Daoy (cell line): ENCODE data around the gene SORT1. TPM values are rescaled to one million over a fixed set of nuclear protein-coding genes. Genes with fewer than 3 reads are reported as not detected.
"Not testable (repeated sequence)": the region's sequence is repeated elsewhere in the genome, so short reads cannot be mapped to it uniquely, and the experiment has no call there.

Experiments
- DNase-seq: peaks from one replicate; pipeline ENCODE4 v3.0.0-alpha.2; 2015; ENCODE audit warnings: low read depth
- total RNA-seq: library from RNA; depleted of rRNA; stranded (reverse); fragments of >200 nt; shearing (Covaris generic); gene quantifications from 2 replicates; pipeline ENCODE4 v1.2.3, GENCODE V29; 2014; rRNA removed

Gene SORT1
- 14.1 and 16.3 TPM in 2 replicates for total RNA-seq

DNA sequence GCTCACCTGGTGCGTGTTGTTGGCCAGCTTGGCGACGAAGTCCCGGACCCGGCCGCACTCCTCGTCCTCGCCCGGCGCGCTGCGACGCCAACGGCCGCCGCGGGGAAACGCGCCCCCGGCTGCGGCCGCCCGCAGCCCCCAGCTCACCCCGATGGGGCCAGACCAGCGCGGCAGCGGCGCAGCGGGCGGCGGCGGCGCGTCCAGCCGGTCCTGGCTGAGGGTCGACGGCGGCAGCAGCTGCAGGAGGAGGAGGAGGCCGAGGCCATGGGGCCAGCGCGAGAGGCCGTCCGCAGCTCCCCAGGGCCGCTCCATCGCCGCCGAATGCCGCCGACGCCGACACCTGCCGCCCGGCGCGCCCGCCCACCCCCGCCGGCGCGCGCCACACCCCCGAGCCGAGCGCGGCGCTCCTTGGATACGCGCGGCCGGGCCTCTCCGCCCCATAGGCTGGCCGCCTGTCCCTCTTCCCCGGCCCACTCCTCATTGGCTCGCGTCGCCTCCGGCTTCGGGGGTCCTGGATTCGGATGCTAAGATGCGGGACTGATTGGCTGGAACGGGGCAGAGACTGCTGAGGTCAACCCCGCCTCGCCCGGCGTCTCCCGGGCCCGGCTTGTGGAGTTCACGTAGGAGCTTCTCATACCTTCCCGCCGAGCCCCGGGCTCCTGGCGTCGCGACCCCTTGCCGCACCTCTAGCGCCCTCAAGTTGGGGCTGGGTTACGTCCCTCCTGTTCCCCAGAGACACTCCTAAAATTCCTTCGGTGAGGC, at the start of gene SORT1:
Gene SORT1, minus strand, starts transcription at position 338 of the 762 bp plus-strand sequence. Its CDS starts 26 bp downstream, at position 312.
- DNase-seq = peak; percentile 99

DNA sequence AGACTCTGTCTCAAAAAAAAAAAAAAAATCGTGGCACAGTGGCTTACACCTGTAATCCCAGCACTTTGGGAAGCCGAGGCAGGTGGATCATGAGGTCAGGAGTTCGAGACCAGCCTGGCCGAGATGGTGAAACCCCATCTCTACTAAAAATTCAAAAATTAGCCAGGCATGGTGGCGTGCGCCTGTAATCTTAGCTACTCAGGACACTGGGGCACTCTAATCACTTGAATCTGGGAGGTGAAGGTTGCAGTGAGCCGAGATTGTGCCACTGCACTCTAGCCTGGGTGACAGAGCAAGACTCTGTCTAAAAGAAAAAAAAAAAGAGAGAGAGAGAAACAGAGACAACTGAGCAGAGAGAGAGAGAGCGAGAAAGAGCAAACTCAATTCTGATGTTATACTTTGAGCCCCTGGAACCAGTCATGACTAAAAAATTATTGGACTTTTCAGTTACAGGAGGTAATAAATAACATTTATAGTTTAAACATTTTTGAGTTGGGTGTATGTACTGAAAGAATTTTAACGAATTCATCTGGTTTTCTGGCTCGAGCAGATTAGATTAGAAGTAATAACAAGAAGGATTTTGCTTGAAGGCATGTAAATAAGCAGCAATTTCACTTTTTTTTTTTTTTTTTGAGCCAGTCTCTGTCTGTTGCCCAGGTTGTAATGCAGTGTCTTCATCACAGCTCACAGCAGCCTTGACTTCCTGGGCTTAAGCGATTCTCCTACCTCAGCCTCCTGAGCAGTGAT, 48.4 kb upstream of the SORT1 start:
- not testable (repeated sequence) for DNase-seq

- DNase-seq = no peak
Observed at GRCh38 chr1:109444346-109444745, 46.6 kb upstream of the SORT1 start.

- DNase-seq = no peak
Observed at GRCh38 chr1:109443476-109443875, 45.8 kb upstream of the SORT1 start.

DNA sequence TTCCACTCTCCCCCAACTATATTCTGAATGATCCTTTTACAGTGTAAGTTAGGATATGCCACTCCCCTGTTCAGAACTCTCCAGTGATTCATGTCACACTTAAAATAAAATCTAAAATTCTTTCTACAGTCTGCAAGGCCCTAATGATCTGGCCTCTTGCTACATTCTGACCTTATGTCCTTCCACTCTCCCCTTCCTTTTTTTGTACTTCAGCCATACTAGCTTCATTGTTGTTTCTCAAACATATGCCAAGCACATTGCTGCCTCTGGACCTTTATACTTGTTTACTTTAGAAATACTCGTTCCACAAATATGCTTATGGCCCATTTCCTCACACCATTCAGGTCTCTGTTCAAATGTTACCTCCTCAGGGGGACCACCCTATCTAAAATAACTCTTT, 43.4 kb upstream of the SORT1 start:
- DNase-seq = no peak

DNA sequence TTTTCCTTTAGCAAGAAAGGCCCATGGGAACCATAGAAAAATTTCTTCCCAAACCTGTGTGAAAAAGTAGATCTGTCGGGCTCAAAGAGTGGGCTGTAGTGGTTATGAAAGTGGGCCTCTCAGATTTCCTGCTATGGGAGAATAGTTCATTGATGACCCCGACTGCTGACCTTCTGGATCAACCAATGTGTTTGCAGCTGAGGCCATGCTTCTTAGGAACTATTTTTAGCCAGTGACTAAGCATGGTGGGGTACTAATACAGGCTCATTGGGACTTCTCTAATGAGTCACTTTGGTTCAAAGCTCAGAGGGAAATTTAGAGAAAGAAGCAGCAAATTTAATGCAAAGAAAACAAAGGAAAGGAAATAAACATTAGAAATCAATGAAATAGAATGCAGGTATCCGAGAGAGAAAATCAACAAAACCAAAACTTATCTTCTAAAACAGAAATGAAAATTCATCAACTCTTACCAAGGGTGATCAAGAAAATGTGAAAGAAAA, 41.1 kb upstream of the SORT1 start:
- peak; percentile 78 for DNase-seq

- DNase-seq = no peak
Observed at GRCh38 chr1:109434484-109434883, 36.8 kb upstream of the SORT1 start.

DNA sequence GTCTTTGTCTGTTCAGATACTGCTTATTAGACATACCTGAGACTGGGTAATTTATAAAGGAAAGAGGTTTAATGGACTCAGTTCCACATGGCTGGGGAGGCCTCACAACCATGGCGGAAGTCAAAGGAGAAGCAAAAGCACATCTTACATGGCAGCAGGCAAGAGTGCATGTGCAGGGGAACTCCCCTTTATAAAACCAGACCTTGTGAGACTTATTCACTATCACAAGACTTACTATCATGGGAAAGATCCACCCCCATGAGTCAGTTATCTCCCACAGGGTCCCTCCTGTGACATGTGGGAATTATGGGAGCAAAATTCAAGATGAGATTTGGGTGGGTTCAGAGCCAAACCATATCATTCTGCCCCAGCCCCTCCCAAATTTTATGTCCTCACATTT, 35.6 kb upstream of the SORT1 start:
- no peak for DNase-seq

- DNase-seq = no peak
Observed at GRCh38 chr1:109432336-109432735, 34.6 kb upstream of the SORT1 start.

DNA sequence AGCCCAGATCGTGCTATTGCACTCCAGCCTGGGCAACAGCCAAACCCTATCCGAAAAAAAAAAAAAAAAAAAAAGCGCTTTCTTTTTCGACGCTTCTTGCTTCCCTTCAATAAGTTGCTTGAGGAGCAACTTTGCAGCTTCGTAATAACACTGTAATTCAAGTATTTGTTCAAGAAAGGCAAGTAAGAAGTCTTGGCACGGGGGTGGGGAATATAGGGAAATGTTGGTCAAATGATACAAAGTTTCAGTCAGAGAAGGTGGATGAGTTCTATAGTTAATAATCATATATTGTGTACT, 29.4 kb upstream of the SORT1 start:
- DNase-seq = no peak

DNA sequence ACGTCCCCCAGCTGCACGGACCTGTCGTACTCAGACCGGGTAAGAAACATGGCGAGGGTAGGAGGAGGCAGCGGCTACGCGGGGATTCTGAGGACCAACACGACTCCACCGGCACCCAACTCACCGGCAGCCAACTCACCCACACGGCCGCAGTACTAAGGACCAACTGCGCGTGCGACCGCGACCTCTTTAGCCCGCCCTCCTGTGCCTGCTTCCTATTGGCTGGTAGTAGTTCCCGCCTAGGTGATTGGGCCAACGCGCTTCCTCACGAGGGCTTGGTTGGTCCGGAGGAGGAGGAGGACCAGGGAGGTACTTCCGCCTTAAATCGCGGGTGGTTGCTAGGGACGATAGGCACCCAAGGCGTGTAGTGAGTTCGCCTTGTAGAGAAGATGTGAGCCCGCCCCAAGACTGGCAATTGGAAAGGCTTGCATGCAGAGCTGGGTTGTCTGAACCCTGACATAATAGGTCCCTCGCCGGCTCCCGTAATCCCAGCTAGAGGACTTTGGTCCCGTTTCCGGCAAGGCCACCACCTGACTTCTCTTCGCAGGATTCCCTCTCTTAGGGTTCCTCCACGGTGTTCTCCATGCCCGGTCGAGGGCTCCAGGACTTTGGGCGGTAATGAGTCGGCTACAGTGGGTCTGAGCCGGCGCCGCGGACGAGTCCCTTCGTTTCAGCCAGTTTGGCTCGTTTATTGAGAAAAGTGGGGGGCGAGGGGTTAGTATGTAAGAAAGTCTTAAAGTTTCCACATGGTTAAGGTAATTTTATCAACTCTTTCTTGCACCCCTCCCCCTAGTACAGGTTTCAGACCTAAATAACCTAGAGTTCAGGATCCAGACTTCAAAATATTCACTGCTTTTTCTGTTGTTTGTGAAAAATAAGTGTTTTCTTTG, 28.8 kb upstream of the SORT1 start, which contains the start of gene PSMA5:
Gene PSMA5, minus strand, starts transcription at position 168 of the 890 bp plus-strand sequence. Its CDS starts 118 bp downstream, at position 50.
- peak; percentile 100 for DNase-seq

GRCh38 chr1:109425391-109426280, 27.9 kb upstream of the SORT1 start:
- DNase-seq = peak; percentile 88

DNA sequence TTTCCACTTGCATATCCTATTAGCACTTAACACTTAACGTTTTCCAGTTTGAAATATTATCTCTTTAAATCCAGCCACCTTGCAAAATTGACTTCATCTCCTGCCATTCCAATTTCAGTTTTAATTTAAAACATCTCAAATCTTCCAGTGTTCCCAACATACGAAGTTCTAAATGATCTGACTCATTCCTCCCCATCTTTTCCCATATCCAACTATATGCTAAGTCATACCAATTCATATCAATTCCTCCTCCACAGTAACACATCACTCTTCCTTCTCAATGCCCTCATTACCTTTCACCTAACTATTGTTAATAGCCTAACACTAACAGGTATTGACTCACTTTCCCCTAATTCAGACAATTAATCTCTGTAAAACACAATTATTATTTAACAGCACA, 25.8 kb upstream of the SORT1 start:
- DNase-seq = no peak

DNA sequence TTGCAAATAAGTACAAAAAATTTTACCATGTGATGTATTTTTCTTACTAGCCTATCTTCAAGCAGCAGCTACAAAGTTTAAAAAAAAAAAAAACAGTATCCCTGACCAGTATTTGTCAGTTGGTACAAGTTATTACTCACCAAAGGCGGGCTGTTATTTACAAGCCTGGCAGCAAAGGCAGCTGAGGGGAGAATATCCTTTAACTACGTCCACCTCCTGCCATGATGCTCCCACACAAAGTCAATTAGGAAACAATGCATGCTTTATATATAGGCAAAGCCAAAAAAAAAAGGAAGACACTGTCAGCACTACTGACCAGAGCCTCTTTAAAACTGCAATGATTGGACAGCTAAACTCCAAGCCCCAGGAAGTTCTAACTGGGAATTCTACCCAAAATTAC, 14.8 kb upstream of the SORT1 start:
- DNase-seq = no peak

DNA sequence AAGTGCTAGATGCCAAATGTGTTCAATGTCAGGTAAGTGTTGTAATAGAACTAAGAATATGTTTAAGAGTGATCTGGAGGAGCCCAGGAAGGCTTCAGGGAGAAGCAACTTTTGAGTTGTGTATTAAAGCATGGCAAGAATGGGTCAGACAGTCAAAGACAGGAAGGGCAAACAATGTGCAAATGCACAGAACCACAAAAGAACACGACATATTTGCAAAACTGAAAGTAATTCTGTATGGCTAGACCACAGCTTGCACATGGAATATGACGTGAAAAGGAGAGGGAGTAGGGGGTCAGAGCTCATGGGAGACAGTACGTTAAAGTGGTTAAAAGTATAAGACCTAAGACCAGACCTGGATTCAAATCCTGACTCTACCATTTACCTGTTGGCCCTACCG, 7.1 kb upstream of the SORT1 start:
- no peak for DNase-seq

- DNase-seq = no peak
Observed at GRCh38 chr1:109402025-109402424, 4.3 kb upstream of the SORT1 start.

DNA sequence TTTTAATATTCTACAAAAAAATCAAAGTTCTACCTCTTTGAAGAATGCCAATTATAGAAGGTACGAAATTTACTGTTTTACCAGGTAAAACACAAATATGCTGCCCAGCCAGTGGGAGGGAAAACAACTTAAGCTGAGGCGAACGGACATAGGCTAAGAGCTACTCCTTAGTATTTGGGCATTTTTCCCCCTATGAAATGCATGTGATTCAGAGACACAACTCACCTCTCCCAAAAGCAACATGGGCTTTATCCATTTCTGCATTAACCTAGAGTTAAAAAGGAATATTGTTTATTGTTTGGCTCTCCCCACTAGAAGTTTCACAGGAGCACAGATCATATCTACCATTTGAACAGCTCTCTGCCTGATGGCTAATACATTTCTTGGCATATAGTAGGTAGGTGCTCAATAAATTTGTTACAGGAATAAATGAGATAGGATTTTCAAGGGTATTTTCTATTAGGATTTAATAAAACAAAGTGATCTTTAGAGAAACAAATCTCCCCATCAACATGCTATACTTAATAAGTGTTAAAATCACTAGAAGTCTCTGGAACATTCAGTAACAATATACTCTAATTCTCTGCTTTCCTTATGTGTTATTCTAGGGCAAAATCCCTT, 2.4 kb upstream of the SORT1 start:
- no peak for DNase-seq

DNA sequence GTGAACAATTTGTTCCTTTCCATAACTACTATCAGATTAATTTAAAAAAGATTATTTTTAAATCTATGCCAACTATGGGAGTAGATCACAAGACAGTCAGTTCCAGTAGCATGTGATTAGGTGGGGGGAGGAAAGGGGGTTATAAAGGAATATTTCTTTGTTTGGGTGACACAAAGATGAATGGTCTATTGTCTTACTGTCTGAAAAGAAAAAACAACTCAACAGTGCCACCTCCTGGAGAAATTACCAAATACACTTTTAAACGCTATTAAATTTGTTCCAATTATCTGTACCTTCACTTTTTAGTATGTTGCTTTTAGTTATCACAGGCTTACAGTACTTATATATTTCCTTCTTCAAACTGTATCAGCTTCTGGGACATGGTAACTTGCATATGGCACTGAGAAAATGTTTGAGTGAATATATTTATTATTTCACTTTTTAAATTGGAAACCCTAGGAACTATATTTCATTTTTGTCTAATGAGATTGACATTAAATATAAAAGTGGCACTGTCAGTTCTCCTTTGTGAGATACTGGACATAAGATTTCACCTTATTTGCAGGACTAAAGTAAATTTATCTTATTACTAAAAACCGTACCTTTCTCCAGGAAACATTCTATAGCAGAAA, 1.7 kb upstream of the SORT1 start:
- peak; percentile 63 for DNase-seq

DNA sequence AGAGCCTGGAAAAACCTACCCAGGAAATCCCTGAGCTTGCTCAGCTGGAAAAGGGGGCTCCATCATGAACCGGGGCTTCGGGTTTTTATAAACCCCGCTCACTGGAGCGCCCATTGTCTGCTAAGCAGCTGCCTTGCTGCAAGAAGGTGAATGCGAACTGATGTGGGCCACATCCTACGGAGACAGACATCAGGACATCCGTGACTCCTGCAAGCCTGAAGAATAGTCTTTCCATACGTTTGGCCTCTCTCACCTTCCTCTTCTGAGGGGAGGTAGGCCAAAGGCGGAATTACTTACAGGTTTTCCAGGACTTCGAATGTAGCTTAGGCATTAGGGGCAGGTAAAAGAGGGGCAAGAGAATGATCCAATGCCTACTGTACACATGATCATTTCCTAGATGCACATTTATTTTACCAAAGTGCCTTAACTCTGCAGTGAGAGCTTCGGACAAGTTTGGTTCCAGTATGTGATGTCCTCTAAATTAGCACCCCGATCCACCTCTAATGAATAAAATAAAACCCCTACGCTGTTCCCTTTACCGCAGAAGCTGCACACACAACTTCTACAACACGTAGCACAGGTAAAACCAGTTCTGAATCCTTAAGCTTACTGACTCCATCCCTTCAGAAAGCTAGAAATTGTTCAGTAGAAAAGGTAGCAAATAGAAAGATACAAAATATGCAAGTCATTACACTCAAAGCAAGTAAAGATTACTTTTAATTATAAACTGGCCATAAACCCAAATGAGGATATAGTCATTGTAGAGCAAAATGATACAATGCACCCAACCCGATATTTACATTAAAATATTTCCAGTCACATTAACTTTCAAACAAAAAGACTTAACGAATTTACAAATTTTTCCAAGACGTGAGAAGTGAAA, 866 bp upstream of the SORT1 start:
- DNase-seq = no peak
